Activated B cell treated with CpG ODN at 0.5 μM for 24 hours (primary cell): ENCODE results near the gene ANO9. TPM values are rescaled to one million over a fixed set of nuclear protein-coding genes. Genes with fewer than 3 reads are reported as not detected.
"Not testable (repeated sequence)": the region's sequence is repeated elsewhere in the genome, so short reads cannot be mapped to it uniquely, and the experiment has no call there.

Experiments
- ATAC-seq: fragments of 200-7000 bp; cut with Tn5 transposase; one replicate; pipeline ENCODE4 v1.10.0; 2021; ENCODE audit warnings: low read depth, mild to moderate bottlenecking, moderate library complexity
- CTCF ChIA-PET: fragments of 350-600 bp; sonication (Branson Sonifier 250); formaldehyde crosslinking; loops from one replicate; lab custom pipeline; 2021; ENCODE audit warnings: antibody characterized with exemption; lab: Charles Lee
- POLR2A ChIA-PET: fragments of 350-600 bp; sonication (Branson Sonifier 250); formaldehyde crosslinking; loops from one replicate; lab custom pipeline; 2021; ENCODE audit warnings: antibody characterized with exemption; lab: Charles Lee
- DNase-seq: peaks from one replicate; pipeline ENCODE4 v3.0.0; 2022
- H3K27ac Mint-ChIP-seq: one replicate; pipeline ENCODE4 v1.8.0; 2020; ENCODE audit warnings: mixed read lengths
- H3K27me3 Mint-ChIP-seq: one replicate; pipeline ENCODE4 v1.8.0; 2021; ENCODE audit warnings: mixed read lengths
- H3K36me3 Mint-ChIP-seq: one replicate; pipeline ENCODE4 v1.8.0; 2021; ENCODE audit warnings: low read depth, mixed read lengths
- H3K4me1 Mint-ChIP-seq: one replicate; pipeline ENCODE4 v1.8.0; 2021; ENCODE audit warnings: mixed read lengths
- H3K4me3 Mint-ChIP-seq: one replicate; pipeline ENCODE4 v1.8.0; 2020; ENCODE audit warnings: mild to moderate bottlenecking, mixed read lengths
- H3K9me3 Mint-ChIP-seq: one replicate; pipeline ENCODE4 v1.8.0; 2020; ENCODE audit warnings: mixed read lengths
- intact Hi-C: fragments of 100-400 bp; cut with micrococcal nuclease; formaldehyde crosslinking; loops from one replicate; pipeline ENCODE4 v1.15.1; 2024
- total RNA-seq: library from RNA; stranded (reverse); gene quantifications from 2 replicates; pipeline ENCODE4 v1.2.3, GENCODE V29; 2022
- TF ChIP-seq, protein P1 (sequence below): fragments of 200-600 bp; IDR thresholded peaks from one replicate; pipeline ENCODE4 v1.8.0; 2022; ENCODE audit warnings: antibody characterized with exemption, mild to moderate bottlenecking

The ANO9 gene
- total RNA-seq, 1 donor from 2014 or later = 46.1 TPM

DNA sequence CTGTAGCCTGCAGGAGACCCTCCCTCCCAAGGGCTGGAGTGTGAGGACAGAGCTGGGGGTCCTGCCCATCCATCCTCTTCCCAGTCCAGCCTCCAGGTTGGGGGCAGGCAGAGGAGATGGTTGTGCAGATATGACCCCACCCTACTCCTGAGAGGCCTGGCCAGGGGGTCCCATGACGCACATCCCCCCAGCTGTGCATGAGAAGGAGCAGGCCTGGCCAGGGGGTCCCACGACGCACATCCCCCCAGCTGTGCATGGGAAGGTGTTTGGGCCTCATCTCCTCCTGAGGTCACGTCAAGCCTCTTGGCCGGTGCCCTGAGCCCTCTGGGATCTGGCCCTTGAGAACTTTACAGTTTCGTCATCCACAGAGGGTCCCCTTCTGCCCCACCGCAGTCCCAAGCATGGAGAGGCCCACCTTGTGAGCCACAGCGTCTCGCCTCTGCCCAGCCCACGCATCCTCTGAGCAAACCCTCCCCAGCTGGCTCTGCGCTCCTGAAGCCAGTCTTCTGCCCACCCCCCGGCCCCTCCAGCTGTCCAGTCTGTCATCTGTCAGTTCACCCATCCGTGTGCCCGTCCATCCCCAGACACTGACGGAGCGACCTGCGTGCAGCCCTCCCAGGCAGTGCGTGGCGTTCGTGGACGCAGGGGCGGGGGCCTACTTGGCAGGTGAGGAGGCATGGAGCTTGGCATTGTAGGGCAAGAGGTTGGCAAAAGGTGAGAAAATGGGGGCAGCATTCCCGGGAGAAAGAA is 2.3 kb downstream of the ANO9 start:
- ATAC-seq = no peak
- POLR2A ChIA-PET = interaction anchor here (1.0 kb wide), 1 partner anchor 9 kb away, joined by 3 read pairs; no protein-coding TSS in a partner anchor
- H3K9me3 Mint-ChIP-seq = no peaks in the 10 kb centered on the region
- DNase-seq = no peak
- H3K4me3 Mint-ChIP-seq = no peak overlapping the region
- CTCF ChIA-PET = interaction anchor here (0.7 kb wide), 1 partner anchor 9 kb away, joined by 3 read pairs; no protein-coding TSS in a partner anchor
- H3K27me3 Mint-ChIP-seq = no peaks in the 10 kb centered on the region
- intact Hi-C loops = no loop called here
- peaks cover 13% of the 10 kb centered on the region for H3K4me1 Mint-ChIP-seq
- H3K27ac Mint-ChIP-seq = no peak overlapping the region
- TF ChIP-seq, protein P1, sequence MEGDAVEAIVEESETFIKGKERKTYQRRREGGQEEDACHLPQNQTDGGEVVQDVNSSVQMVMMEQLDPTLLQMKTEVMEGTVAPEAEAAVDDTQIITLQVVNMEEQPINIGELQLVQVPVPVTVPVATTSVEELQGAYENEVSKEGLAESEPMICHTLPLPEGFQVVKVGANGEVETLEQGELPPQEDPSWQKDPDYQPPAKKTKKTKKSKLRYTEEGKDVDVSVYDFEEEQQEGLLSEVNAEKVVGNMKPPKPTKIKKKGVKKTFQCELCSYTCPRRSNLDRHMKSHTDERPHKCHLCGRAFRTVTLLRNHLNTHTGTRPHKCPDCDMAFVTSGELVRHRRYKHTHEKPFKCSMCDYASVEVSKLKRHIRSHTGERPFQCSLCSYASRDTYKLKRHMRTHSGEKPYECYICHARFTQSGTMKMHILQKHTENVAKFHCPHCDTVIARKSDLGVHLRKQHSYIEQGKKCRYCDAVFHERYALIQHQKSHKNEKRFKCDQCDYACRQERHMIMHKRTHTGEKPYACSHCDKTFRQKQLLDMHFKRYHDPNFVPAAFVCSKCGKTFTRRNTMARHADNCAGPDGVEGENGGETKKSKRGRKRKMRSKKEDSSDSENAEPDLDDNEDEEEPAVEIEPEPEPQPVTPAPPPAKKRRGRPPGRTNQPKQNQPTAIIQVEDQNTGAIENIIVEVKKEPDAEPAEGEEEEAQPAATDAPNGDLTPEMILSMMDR = no peak
- no peaks in the 10 kb centered on the region for H3K36me3 Mint-ChIP-seq

- DNase-seq (no peak), ATAC-seq (no peak)
- no peaks in the 10 kb centered on the region for H3K9me3 Mint-ChIP-seq
- H3K4me3 Mint-ChIP-seq = no peak overlapping the region
- H3K4me1 Mint-ChIP-seq = peaks cover 13% of the 10 kb centered on the region
- no peaks in the 10 kb centered on the region for H3K27me3 Mint-ChIP-seq
- no peak overlapping the region for H3K27ac Mint-ChIP-seq
- intact Hi-C loops = no loop called here
- CTCF ChIA-PET = no interaction called here
- POLR2A ChIA-PET = no interaction called here
- no peaks in the 10 kb centered on the region for H3K36me3 Mint-ChIP-seq
- TF ChIP-seq, protein P1 = no peak
Measured at GRCh38 chr11:438101-438844, 3.5 kb downstream of the ANO9 start.

DNA sequence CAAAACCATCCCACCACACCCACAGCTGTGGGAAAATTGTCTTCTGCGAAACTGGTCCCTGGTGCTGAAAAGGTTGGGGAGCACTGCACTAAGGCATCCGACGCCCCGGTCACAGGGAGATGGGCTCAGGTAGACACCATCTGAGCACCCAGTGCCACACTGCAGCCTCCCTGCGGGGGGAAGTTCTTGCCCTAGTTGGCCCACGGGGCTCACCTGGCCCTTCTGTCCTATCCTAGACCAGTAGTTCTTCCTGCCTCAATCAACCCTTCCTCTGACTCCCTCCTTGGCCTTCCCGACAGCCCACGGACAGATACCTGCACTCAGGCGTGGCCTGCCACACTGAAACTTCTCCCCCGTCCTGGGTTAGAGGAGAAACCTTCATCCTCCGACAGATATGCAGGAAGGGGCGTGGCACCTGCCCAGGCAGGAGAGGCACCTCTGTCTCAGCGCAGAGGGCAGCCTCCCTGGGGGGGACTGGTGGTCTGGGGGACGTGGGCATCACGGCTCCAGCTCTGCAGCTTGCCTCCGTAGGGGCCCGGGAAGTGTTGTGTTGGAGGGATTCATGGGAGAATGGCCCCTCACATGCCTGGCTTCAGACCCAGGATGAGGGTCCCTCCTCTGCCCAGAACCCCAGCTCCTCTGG is 4.5 kb downstream of the ANO9 start:
- CTCF ChIA-PET = no interaction called here
- Mint-ChIP-seq H3K27ac (no peak overlapping the region), H3K36me3 (no peaks in the 10 kb centered on the region), H3K9me3 (no peaks in the 10 kb centered on the region), H3K4me3 (no peak overlapping the region), H3K4me1 (peaks cover 13% of the 10 kb centered on the region), H3K27me3 (no peaks in the 10 kb centered on the region)
- ATAC-seq = no peak
- TF ChIP-seq, protein P1 = no peak
- DNase-seq = no peak
- POLR2A ChIA-PET = interaction anchor here (0.5 to 0.8 kb wide), 2 partner anchors 22 to 229 kb away, joined by 3 to 4 read pairs; partner anchors contain the start of gene SIGIRR
- intact Hi-C loops = no loop called here

DNA sequence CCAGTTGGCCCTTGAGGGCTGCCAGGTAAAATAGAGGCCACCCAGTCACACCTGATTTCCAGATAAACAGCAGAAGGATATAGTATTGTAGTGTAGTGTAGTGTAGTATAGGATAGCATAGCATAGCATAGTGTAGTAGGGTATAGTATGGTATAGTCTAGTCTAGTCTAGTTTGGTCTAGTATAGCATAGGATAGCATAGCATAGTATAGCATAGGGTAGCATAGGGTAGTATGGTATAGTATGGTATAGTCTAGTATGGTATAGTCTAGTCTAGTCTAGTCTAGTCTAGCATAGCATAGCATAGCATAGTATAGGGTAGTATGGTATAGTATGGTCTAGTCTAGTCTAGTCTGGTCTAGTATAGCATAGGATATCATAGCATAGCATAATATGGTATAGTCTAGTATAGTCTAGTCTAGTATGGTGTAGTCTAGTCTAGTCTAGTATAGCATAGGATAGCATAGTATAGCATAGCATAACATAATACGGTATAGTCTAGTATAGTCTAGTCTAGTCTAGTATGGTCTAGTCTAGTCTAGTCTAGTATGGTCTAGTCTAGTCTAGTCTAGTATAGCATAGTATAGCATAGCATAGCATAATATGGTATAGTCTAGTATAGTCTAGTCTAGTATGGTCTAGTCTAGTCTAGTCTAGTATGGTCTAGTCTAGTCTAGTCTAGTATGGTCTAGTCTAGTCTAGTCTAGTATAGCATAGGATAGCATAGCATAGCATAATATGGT is 6.6 kb downstream of the ANO9 start:
- H3K4me3 Mint-ChIP-seq, DNase-seq, H3K9me3 Mint-ChIP-seq, POLR2A ChIA-PET, H3K36me3 Mint-ChIP-seq, CTCF ChIA-PET, H3K27ac Mint-ChIP-seq, ATAC-seq, H3K4me1 Mint-ChIP-seq, H3K27me3 Mint-ChIP-seq, intact Hi-C loops: not testable (repeated sequence)

GRCh38 chr11:434496-434895 is 7.3 kb downstream of the ANO9 start:
- Mint-ChIP-seq H3K36me3 (no peaks in the 10 kb centered on the region), H3K9me3 (no peaks in the 10 kb centered on the region), H3K27me3 (no peaks in the 10 kb centered on the region), H3K4me3 (no peak overlapping the region), H3K4me1 (no peaks in the 10 kb centered on the region), H3K27ac (no peak overlapping the region)
- no peak for ATAC-seq
- TF ChIP-seq, protein P1 = no peak
- POLR2A ChIA-PET = no interaction called here
- CTCF ChIA-PET = no interaction called here
- no peak for DNase-seq
- intact Hi-C loops = no loop called here
